Lung (tissue), 12 donors: ENCODE data around the gene PITRM1. TPM values are rescaled to one million over a fixed set of nuclear protein-coding genes. Genes with fewer than 3 reads are reported as not detected.
"Not testable (repeated sequence)": the region's sequence is repeated elsewhere in the genome, so short reads cannot be mapped to it uniquely, and the experiment has no call there.

Experiments used
- ATAC-seq: fragments of 200-7000 bp; cut with Tn5 transposase; one replicate; pipeline ENCODE4 v1.9.1; 2020; ENCODE audit warnings: moderate number of reproducible peaks; ENCODE audit not compliant: insufficient read depth, low FRiP score
- DNase-seq, 3 donors: peaks; one replicate each; pipeline ENCODE4 v3.0.0-alpha.2; 2013 to 2017
- H3K27ac ChIP-seq, 2 donors: one replicate each; pipeline ENCODE4 v1.5.1; 2013; ENCODE audit warnings: mild to moderate bottlenecking in 2 of 2, moderate library complexity in 2 of 2, control low read depth in 1 of 2, inconsistent platforms in 1 of 2, low read depth in 1 of 2, low read length in 1 of 2
- H3K27me3 ChIP-seq, 3 donors: one replicate each; pipeline ENCODE4 v1.5.1; 2013; ENCODE audit warnings: low read length in 2 of 3; ENCODE audit not compliant: control insufficient read depth in 3 of 3, insufficient read depth in 3 of 3
- H3K36me3 ChIP-seq, 4 donors: one replicate each; pipeline ENCODE4 v1.5.1; 2013; ENCODE audit warnings: low read length in 4 of 4, mild to moderate bottlenecking in 1 of 4, moderate library complexity in 1 of 4; ENCODE audit not compliant: control insufficient read depth in 4 of 4, insufficient read depth in 4 of 4
- H3K4me1 ChIP-seq, 5 donors: one replicate each; pipeline ENCODE4 v1.5.1; 2013; ENCODE audit warnings: low read length in 5 of 5, mild to moderate bottlenecking in 2 of 5, moderate library complexity in 1 of 5; ENCODE audit not compliant: control insufficient read depth in 5 of 5, insufficient read depth in 5 of 5
- H3K4me3 ChIP-seq: one replicate; pipeline ENCODE4 v1.5.1; 2013; ENCODE audit warnings: mild to moderate bottlenecking, control low read depth, moderate library complexity
- H3K9ac ChIP-seq, 2 donors: one replicate each; pipeline ENCODE4 v1.5.1; 2013; ENCODE audit warnings: low read length in 2 of 2, control low read depth in 1 of 2; ENCODE audit not compliant: insufficient read depth in 1 of 2
- H3K9me3 ChIP-seq, 4 donors: one replicate each; pipeline ENCODE4 v1.5.1; 2013; ENCODE audit warnings: low read length in 3 of 4, mild to moderate bottlenecking in 1 of 4, moderate library complexity in 1 of 4; ENCODE audit not compliant: control insufficient read depth in 4 of 4, insufficient read depth in 3 of 4
- WGBS, 2 donors: extraction: QIAGEN DNeasy Blood & Tissue Kit; methylation state at CpG; one replicate each; pipeline ENCODE4 v1.1.7; 2013; 5-methylcytosine and 5-hydroxymethylcytosine counted together
- polyA plus RNA-seq, 2 donors: library from polyadenylated mRNA; stranded (reverse); fragments of 200-250 nt; gene quantifications; one replicate each; pipeline ENCODE4 v1.2.1, GENCODE V29; 2013
- total RNA-seq, 2 donors: library from RNA; depleted of rRNA in 1 of 2; stranded (reverse); fragments of >200 nt in 1 of 2; gene quantifications; one replicate each; pipeline ENCODE4 v1.2.1, GENCODE V29; 2014 to 2021
- TF ChIP-seq, protein P1 (sequence below): IDR thresholded peaks from 2 replicates; pipeline ENCODE4 v1.5.1; 2012; ENCODE audit warnings: mild to moderate bottlenecking; ENCODE audit errors: control extremely low read depth, extremely low read depth
- donor health status: control.
- donor health status: control.
- donor health status: Bipolar disorder and iron deficiency.
- donor health status: healthy.
- donor health status: DM: yes; HTN: yes; CAD: no.

PITRM1 gene
- total and polyA plus RNA-seq, 4 donors: 46.5 to 88.5 (median 60.7) TPM

DNA sequence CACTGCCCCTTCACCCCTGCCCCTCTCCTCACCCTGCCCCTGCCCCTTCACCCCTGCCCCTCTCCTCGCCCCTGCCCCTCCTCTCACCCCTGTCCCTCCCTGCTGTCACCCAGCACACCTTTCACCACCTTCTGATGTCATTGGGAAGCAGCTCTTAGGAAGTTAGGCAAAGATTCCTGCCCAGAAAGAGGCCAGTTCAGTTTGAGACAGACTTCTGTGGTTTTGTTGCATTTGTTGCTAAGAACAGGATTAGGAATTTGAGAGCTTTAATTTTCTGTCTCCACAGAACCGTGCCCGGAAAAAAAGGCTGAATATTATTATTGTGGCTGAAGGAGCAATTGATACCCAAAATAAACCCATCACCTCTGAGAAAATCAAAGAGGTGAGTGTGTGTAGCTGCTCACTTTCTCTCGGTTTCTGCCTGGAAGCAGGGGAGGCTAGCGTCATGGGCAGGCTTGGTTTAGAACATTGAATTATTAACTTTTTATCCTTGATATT is 65.6 kb downstream of the PITRM1 start:
- peaks cover 0 to 21% (median under 1%) of the 10 kb centered on the region in 4 donors for H3K36me3 ChIP-seq
- no peak overlapping the region for H3K9ac ChIP-seq
- H3K27ac ChIP-seq: peak overlapping the region; percentile 65 to 85
- DNase-seq (no peak), ATAC-seq (peak; percentile 65)
- H3K4me1 ChIP-seq: peaks cover 0 to 8% (median 3%) of the 10 kb centered on the region in 5 donors
- TF ChIP-seq, protein P1, sequence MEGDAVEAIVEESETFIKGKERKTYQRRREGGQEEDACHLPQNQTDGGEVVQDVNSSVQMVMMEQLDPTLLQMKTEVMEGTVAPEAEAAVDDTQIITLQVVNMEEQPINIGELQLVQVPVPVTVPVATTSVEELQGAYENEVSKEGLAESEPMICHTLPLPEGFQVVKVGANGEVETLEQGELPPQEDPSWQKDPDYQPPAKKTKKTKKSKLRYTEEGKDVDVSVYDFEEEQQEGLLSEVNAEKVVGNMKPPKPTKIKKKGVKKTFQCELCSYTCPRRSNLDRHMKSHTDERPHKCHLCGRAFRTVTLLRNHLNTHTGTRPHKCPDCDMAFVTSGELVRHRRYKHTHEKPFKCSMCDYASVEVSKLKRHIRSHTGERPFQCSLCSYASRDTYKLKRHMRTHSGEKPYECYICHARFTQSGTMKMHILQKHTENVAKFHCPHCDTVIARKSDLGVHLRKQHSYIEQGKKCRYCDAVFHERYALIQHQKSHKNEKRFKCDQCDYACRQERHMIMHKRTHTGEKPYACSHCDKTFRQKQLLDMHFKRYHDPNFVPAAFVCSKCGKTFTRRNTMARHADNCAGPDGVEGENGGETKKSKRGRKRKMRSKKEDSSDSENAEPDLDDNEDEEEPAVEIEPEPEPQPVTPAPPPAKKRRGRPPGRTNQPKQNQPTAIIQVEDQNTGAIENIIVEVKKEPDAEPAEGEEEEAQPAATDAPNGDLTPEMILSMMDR: no peak
- no peaks in the 10 kb centered on the region for H3K27me3 ChIP-seq
- no peaks in the 10 kb centered on the region for H3K9me3 ChIP-seq
- WGBS, 2 donors: 71 to 89% methylated on average over 5 of the region's 5 CpGs
- H3K4me3 ChIP-seq: no peak overlapping the region

DNA sequence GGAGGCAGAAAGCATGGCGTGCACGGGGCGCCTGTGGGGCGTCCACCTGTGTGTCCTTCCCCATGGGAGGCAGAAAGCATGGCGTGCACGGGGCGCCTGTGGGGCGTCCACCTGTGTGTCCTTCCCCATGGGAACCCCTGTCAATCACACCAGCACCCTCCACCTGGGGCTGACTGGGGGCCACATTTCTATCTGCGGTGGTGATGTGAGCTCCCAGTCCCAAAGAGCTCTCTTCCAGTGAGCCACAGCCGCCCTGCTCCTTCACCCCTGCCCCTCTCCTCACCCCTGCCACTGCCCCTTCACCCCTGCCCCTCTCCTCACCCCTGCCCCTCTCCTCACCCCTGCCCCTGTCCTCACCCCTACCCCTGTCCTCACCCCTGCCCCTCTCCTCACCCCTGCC is 66.3 kb downstream of the PITRM1 start:
- H3K9ac ChIP-seq, H3K9me3 ChIP-seq, H3K4me1 ChIP-seq, H3K4me3 ChIP-seq, ATAC-seq, H3K27me3 ChIP-seq, DNase-seq: not testable (repeated sequence)
- 97 to 100% methylated on average over 2 to 6 of the region's 10 CpGs for WGBS, 2 donors
- H3K36me3 ChIP-seq: peaks cover 0 to 23% (median 0%) of the 10 kb centered on the region in 4 donors
- peak overlapping the region in 1 of 2 donors; percentile 13 for H3K27ac ChIP-seq

DNA sequence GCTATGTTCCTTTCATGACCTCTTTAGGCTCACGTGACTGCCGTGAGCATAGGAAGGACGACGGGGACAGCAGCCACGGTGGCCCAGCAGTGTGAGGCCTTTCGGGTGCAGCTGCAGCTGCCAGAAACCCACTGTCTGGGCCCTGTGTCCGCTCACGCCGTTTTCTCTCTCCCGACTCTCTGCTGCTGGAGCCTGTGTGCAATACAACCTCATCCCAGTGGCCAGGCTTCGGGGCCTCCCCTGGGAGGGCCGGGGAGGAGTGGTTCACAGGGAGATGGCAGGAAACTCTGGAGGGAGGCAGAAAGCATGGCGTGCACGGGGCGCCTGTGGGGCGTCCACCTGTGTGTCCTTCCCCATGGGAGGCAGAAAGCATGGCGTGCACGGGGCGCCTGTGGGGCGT is 66.7 kb downstream of the PITRM1 start:
- WGBS, 2 donors: 90 to 91% methylated on average over 16 to 17 of the region's 20 CpGs
- Histone ChIP-seq H3K9ac (no peak overlapping the region), H3K27me3 (no peaks in the 10 kb centered on the region), H3K4me3 (no peak overlapping the region), H3K27ac (peak overlapping the region in 1 of 2 donors; percentile 11), H3K9me3 (no peaks in the 10 kb centered on the region), H3K4me1 (peaks cover 0 to 8% (median 3%) of the 10 kb centered on the region in 5 donors), H3K36me3 (peaks cover 0 to 25% (median 0%) of the 10 kb centered on the region in 4 donors)
- TF ChIP-seq, protein P1: no peak
- no peak for ATAC-seq
- DNase-seq: no peak

DNA sequence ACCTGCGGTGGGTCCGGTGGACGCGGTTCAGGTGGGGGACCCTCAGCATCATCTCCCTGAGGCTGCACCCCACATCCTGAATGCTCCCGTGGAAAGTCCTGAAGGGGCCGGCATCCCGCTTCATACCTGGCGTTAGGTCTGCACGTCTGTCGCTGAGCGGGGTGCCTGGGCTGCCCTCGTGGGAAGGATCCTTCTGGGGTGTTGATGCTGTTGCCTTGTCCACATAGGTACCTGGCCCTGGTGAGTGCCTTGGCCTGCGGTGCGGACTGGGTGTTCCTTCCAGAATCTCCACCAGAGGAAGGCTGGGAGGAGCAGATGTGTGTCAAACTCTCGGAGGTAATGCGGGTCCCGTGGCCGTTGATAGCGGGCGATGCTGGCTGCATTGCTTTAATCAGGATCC is 67.4 kb downstream of the PITRM1 start:
- Histone ChIP-seq H3K36me3 (peaks cover 0 to 25% (median 0%) of the 10 kb centered on the region in 4 donors), H3K9ac (no peak overlapping the region), H3K27ac (peak overlapping the region in 1 of 2 donors; percentile 50), H3K4me3 (no peak overlapping the region), H3K9me3 (no peaks in the 10 kb centered on the region), H3K4me1 (peaks cover 0 to 8% (median 3%) of the 10 kb centered on the region in 5 donors), H3K27me3 (no peaks in the 10 kb centered on the region)
- 93 to 95% methylated on average over 20 of the region's 20 CpGs for WGBS, 2 donors
- TF ChIP-seq, protein P1: no peak
- no peak for DNase-seq
- ATAC-seq: no peak
